Right lung (tissue), 10 donors: Measurements from ENCODE around the gene PINK1. TPM values are rescaled to one million over a fixed set of nuclear protein-coding genes. Genes with fewer than 3 reads are reported as not detected.

Experiments
- DNase-seq, 2 donors: peaks; one replicate each; pipeline ENCODE4 v3.0.0-alpha.2; 2013
- long read RNA-seq, 8 donors: transcript quantifications; one replicate each; lab custom pipeline, GENCODE V29; 2026
- polyA plus RNA-seq, 5 donors: library from polyadenylated mRNA; unstranded; fragments of 120-200 nt; gene quantifications; one replicate each; pipeline versions ENCODE4 v1.2.1 to v1.2.3, GENCODE V29; 2013; ENCODE audit warnings: inconsistent platforms in 1 of 5, low replicate concordance in 1 of 5; ENCODE audit not compliant: insufficient read length in 5 of 5, insufficient read depth in 1 of 5

The PINK1 gene
- polyA plus RNA-seq = 10 to 100 TPM; 32.0 to 36.5 (median 34.0) TPM
- long read RNA-seq, donor 1, transcript PINK1-201 (8 exons, 2,660 nt) = major isoform, 11 of 335 reads
- long read RNA-seq, donor 1, partial matches to known transcripts = 324 of 335 reads
- long read RNA-seq, donor 1, other reads (novel, unspliced or antisense) = 0 of 335 reads
- long read RNA-seq, donor 2, transcript PINK1-201 (8 exons, 2,660 nt) = major isoform, 15 of 200 reads
- long read RNA-seq, donor 2, partial matches to known transcripts = 73 of 200 reads
- long read RNA-seq, donor 2, other reads (novel, unspliced or antisense) = 112 of 200 reads
- long read RNA-seq, donor 3, transcript PINK1-201 (8 exons, 2,660 nt) = major isoform, 9 of 266 reads
- long read RNA-seq, donor 3, partial matches to known transcripts = 137 of 266 reads
- long read RNA-seq, donor 3, other reads (novel, unspliced or antisense) = 118 of 266 reads
- long read RNA-seq, donor 4, transcript PINK1-201 (8 exons, 2,660 nt) = major isoform, 7 of 172 reads
- long read RNA-seq, donor 4, partial matches to known transcripts = 70 of 172 reads
- long read RNA-seq, donor 4, other reads (novel, unspliced or antisense) = 94 of 172 reads
- long read RNA-seq, donor 5, transcript PINK1-201 (8 exons, 2,660 nt) = major isoform, 12 of 359 reads
- long read RNA-seq, donor 5, partial matches to known transcripts = 347 of 359 reads
- long read RNA-seq, donor 5, other reads (novel, unspliced or antisense) = 0 of 359 reads
- long read RNA-seq, donor 6, transcript PINK1-201 (8 exons, 2,660 nt) = major isoform, 10 of 270 reads
- long read RNA-seq, donor 6, partial matches to known transcripts = 260 of 270 reads
- long read RNA-seq, donor 6, other reads (novel, unspliced or antisense) = 0 of 270 reads
- long read RNA-seq, donor 7, transcript PINK1-201 (8 exons, 2,660 nt) = major isoform, 8 of 306 reads
- long read RNA-seq, donor 7, partial matches to known transcripts = 85 of 306 reads
- long read RNA-seq, donor 7, other reads (novel, unspliced or antisense) = 213 of 306 reads
- long read RNA-seq, donor 8, partial matches to known transcripts = 0 of 2 reads
- long read RNA-seq, donor 8, other reads (novel, unspliced or antisense) = 0 of 2 reads

DNA sequence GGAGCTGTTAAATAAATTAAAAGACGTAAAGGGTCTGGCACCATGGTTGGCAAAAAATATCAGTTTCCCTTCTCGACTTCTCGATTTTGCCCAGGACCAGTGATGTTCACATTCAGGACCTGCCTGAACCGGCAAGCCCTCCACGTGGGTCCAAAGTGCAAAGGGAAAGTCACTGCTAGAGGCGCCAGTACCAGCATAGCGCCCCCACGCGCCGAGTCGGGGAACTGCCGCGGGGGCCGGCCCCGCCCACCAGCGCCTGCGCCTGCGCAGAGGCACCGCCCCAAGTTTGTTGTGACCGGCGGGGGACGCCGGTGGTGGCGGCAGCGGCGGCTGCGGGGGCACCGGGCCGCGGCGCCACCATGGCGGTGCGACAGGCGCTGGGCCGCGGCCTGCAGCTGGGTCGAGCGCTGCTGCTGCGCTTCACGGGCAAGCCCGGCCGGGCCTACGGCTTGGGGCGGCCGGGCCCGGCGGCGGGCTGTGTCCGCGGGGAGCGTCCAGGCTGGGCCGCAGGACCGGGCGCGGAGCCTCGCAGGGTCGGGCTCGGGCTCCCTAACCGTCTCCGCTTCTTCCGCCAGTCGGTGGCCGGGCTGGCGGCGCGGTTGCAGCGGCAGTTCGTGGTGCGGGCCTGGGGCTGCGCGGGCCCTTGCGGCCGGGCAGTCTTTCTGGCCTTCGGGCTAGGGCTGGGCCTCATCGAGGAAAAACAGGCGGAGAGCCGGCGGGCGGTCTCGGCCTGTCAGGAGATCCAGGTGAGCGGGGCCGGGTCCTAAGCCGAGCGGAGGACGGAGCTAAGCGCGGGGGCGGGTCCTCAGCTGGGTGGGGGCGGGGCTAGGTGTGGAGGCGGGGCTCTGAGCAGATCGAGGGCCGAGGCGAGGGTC, at the start of gene PINK1:
Gene PINK1 (plus strand): TSS at position 269 of the 875 bp plus-strand sequence. CDS start 91 bp downstream, at position 360.
- DNase-seq = peak; percentile 69 to 74

DNA sequence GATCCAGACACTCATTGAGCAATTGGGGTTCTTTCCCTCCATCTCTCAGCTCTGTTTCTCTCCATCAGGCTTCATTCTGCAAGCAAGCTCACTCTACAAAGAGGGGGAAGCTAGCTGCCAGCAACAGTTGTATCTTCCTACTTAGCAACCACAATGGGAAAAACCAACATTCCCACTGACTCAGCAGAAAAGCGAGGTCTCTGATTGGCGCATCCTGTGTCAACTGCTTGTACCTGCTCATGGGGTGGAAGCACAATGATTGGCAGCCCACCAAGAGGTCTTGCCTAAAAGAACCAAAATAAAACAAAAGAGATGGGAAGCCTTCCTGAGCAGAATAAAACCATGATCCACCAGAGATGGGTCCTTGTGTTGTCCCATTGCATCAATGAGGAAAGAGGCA, 48.4 kb upstream of the PINK1 start:
- no peak for DNase-seq

DNA sequence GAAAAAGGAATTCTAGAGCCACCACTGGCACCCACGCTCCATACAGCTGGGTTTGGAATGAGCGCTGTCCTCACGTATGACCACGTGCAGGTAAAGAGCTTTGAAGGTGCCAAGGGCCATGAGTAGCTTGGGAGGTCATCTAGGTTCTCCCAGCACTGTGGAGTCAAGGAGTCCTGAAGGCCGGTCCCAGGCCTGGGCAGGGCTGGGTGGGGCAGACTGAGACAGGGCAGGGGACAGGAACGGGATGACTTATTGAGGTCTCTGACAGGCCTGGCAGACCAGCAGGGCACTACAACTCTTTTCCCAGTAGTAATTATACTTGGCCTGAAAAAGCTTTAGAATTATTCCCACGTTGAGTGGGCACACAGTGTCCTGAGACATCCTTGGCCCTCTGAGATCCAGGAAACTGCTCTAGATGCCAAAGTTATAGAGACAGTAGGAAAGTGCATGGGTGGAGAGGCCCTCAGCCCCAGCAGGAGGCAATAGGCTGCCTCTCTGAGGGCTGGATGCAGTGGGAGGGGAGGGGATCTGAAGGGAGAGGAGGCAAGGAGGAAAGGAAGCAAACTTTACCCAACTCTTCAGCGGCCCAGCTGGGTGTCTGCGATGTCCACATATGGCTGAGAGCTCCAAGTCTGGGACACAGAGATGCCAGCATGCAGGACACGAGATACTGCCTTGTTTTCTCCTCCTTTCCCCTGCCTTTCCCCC, 46.2 kb upstream of the PINK1 start:
- no peak for DNase-seq

DNA sequence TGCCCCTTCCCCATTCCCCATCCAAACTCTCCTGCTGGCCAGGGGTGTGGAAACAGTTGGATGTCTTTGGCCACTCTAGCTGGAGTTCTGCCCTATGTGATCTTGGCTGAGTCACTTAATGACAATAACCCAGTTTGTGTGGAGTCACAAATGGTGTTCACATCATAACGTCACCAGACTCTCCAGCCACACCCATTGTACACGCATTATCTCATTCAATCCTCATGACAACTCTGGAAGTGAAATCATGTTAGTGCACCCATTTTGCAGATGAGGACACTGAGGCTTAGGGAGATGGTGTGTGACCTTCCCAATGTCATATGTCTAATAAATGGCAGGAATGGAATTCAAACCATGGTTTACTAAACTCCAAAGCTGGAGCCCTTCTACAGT, 45.6 kb upstream of the PINK1 start:
- DNase-seq = no peak

DNA sequence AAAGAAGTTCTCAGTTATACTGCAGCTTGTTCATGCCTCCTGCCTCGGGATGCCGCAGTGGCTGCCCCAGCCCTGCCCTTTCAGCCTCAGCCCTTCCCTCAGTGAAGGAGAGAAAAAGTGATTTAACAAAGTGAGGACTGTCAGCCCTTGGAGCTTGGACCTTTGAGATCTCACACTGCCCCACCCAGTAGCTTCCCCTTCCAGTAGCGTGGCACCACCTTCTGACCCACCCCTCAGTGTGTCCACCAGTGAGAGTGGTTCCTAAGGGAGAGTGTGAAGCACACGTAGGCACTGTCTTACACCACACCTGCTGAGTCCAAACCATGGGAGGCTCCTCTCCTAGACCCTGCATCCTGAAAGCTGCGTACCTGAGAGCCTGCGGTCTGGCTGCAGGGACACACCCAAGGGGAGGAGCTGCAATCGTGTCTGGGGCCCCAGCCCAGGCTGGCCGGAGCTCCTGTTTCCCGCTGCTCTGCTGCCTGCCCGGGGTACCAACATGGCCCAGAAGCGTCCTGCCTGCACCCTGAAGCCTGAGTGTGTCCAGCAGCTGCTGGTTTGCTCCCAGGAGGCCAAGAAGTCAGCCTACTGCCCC, 44.5 kb upstream of the PINK1 start, which contains the start of gene CDA:
Gene CDA (plus strand): TSS at position 464 of the 592 bp plus-strand sequence. CDS start 33 bp downstream, at position 497.
- DNase-seq = no peak

DNA sequence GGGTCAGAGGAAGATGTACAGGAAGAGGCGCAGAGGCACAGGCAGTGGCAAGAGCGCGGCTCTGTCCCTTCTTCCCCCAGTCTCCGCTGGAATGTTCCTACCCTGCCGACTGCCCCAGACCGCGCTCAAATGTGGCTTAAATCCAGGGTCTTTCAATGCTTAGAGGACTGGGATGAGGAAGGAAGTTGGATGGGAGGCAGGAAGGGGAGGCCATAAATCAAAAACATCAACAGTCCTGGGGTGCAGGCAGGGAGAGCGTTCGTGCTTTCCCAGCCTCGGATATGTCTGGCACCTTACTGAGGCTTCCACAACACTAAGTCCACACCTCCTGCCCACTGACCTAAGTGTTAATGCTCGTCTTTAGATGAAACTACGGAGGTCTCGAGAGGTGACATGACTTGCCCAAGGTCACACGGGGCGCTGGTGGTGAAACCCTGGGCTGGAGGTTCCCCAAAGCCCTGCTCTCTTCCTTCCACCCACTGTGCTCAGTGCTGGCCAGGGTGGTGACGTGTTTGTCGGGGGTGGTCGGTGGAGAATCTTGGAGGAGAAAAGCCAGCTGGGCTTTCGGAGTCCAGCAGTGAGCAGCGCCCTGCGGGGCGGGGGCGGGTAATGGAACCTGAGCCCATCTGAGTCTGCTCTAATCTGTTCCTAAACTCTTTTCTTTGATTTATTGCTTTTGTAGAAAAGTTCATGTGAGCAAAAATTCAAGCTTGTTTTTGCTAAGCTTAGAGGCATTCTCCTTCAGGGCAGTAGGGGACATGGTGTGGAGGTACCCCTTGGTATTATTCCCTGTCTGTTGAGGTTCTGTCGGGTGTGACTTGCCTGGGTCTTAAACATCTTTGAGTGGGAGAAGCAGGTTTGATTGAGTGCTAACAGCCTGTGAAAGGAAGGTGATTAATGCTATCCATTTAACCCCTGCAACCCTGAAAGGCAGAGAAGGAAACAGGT, 43.7 kb upstream of the PINK1 start:
- peak in 1 of 2 donors; percentile 12 for DNase-seq

DNA sequence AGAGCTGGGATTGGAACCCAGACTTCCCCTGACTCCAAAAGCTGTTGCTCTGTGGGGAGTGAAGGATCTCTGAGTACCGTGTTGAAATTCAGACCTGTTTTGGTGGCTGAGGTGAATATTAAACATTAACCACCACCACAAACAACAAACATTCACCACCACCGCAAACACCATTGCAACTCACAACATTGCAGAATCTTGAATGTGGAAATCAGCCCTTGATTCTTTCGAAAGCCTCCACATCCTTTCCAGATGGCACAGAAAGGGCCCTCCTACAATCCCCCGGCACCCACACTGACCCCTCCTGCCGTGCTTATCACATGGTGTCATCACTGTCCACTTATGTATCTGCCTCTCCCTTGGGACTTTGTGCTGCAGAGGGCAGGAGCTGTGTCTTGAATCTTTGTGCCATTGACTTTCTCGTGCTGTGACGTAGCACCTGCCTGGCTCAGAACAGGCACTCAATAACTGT, 42.9 kb upstream of the PINK1 start:
- no peak for DNase-seq

DNA sequence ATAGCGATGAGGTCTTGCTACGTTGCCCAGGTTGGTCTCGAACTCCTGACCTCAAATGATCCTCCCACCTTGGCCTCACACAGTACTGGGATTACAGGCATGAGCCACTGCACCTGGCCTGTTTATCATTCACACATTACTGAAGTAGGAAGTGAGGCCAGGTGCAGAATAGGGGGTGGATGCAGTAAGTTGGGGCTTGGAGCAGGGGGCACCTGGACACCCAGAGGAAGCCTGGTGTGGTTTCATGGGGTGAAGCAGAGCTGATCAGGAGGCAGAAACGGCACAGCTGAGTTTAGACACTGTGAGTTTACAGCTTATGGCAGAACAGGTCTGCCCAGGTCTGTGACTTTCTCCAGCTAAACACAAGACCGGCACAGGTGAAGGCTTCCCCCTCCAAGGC, 39.5 kb upstream of the PINK1 start:
- DNase-seq = no peak

DNA sequence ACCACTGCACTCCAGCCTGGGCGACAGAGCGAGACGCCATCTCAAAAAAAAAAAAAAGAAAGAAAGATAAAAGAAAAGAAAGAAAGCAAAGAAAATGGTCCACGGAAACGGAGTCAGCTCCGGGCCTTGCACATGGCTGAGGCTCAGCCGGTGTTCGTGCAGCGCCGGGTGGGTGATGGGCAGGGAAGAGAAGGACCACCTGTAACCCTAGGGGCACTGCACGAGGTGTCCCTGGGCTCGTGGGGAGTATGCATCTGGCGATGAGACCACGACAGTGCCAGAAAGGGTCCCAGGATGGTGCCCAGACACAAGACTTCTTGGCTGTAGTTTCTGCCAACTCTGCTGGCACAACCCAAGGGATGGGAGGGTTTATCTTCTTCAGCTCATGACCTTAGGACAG, 38.5 kb upstream of the PINK1 start:
- DNase-seq = no peak

DNA sequence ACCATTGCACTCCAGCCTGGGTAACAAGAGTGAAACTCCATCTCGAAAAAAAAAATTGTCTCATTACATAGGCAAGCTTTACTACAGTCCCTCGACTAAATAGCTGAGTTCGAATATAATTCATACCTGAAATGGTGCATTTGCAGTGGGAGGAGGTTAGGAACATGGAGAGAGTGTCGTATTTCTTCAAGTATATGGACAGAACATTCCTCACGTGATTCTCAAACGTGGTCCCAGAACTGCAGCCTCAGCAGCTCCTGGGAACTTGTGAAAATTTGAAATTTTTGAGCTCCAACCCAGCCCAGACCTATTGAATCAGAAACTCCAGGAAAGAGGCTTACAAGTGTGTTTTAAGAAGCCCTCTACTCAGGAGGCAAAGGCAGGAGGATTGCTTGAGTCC, 37.2 kb upstream of the PINK1 start:
- no peak for DNase-seq

DNA sequence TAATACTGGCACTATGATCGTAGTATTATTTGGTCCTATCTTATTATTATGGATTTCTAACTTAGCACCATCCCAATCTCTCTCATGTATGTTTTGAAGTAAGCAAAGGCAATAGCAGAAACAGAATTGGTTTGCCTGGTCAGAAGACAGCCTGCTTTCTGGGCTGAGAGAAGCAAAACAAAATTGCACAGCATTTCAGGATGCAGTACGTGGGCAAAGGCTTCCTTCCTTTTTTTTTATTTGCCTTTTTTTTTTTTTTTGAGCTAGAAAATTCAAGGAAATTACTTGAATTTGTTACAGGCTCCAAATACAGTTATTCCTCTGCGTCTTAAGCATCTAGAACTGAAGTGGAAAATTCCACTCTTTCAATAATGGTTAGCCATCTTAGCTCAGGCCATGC, 35.6 kb upstream of the PINK1 start:
- DNase-seq = no peak

DNA sequence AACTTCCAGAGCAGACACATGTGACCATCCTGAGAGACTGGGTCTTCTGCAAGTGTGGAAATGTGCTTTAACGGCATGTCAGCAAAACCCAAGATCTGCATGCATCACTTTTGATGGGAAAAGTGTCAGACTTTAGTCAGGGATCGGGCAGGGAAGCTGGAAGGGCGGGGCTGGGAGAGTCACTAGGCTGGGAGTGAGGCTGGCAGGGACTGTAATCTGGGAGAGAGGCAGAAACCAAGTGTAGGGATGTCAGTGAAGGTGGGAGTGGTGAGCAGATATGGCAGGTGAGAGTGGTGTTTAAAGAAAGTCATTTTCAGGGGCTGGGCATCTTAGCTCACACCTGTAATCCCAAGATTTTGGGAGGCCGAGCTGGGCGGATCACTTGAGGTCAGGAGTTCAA, 33.1 kb upstream of the PINK1 start:
- no peak for DNase-seq

DNA sequence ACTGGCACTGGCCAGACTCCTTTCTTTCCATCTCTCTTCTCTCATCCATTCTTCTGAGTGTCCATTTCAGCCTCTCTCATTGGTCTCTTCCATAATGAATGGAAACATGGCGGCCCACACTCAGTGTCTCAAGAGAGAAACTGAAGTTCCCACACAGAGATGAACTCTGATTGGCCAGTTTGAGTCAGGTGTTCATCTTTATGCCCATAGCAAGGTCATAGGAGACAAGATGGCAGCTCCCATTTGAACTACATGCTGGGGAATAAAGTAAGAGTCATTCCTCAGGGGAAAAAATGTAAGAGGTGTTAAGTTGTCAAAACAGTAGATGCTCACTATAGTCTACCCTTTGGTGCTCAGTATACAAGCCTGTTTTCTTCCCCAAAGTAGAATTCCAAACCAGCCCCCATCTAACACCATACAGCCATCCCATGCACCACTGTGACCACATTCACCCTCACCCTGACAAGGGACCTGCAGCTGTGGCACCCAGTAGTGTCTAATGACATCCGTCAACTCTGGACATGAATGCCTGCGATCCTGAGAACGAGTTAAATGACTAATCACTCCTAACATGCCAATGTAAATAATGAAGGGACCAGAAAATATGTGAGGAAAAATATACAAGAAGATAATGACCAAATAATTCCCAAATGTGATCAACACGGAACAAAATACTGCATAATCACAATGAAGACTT, 32.0 kb upstream of the PINK1 start:
- no peak for DNase-seq

DNA sequence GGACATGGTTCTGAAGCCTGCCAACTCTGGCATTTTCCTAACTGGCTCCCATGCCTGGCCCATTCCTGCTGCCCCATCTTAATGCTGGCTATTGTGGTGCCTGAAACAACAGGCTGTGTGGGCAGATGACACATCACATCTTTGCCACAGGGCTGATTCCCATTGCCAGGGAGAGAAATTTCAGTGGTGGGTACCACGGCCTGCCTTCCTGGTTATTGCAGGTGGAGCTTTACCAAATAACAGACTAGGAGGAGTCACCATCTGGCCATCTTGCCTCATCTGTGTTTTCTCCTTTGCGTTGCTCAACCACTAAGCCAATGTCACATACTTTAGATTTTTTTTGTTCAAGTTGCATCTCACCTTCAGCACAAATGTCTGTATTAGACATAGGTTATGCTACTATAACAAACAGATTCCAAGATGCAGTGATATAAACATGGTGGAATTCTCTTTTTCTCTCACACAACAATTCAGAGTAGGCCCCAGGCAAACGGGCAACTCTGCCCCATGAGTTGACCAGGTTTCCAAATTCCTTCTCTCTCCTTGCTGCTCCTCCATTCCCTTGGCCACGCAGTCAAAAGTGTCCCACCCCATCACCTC, 30.3 kb upstream of the PINK1 start:
- no peak for DNase-seq

DNA sequence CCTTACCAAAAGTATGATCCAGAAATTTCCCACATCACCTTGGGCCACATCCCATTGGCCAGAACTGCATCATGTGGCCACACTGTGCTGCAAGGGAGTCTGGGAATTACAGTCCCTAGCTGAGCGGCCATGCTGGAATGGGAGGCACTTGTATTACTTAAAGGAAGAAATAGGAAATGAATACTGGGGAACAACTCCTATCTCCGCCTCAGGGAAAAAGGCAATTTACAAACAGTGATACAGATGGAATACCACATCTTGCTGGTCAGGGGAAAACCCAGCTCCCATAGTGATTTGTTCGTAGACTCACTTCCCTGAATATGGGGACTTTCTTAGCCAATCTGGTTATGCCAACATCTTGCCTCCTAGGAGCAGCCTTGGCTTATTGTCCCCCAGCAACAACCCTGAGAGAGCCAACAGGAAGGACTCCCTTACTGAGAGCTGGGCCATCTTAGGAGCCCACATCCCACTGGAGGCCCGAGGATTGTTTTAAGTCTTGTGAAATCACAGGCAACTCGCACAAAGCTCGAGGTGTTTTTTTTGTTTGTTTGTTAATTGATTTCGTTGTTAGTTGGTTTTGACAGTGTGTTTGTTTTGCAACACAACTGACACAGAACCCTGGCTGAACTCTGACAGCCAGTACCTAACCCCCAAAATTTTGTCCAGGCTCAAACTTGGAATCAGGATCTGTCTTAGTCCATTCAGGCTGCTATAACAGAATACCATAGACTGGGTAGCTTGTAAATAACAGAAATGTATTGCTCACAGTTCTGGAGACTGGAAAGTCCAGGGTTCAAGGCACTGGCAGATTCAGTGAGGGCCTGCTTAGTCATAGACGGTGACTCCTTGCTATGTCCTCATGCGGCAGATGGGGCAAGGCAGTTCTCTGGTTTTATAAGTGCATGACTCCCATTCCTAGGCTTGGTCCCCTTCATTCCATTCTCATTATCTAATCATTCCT, 29.5 kb upstream of the PINK1 start:
- DNase-seq = no peak

DNA sequence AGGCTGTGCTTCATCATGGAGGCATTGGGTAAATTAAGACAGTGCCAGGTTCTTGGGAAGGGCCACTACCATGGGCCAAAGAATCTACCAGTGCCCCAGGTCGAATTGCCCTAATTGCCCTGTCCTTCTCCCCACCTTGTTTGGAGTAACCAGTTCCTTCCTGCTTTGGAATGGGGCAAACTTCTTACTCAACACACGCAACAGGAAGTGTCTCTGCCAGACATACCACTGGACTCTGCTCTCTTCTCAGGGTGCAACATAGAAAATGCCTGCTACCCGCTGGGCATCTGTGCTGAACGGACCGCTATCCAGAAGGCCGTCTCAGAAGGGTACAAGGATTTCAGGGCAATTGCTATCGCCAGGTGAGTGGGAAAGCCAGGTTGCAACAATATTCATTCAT, 28.6 kb upstream of the PINK1 start:
- DNase-seq = no peak
